PC-9 (cell line): ENCODE measurements around the gene SH3BP4. TPM values are rescaled to one million over a fixed set of nuclear protein-coding genes. Genes with fewer than 3 reads are reported as not detected.

Experiments
- BruUV-seq: library from RNA; stranded (reverse); fragments of 400-500 nt; replicated peaks from 2 replicates; lab custom pipeline; 2021; lab: Mats Ljungman, UMichigan
- CTCF ChIA-PET: fragments of 300-600 bp; sonication (Branson Sonifier 250); formaldehyde crosslinking; loops from one replicate; lab custom pipeline; 2022; ENCODE audit warnings: antibody characterized with exemption; lab: Charles Lee
- POLR2A ChIA-PET: fragments of 300-600 bp; sonication (Branson Sonifier 250); formaldehyde crosslinking; loops from one replicate; lab custom pipeline; 2022; ENCODE audit warnings: antibody characterized with exemption; ENCODE audit not compliant: unreplicated experiment; lab: Charles Lee
- DNase-seq, 2 experiments: peaks; one replicate each; pipeline versions ENCODE4 v3.0.0 to v3.0.0-alpha.2; 2015 to 2022; ENCODE audit warnings: mixed read lengths in 1 of 2
- H2AFZ ChIP-seq: fragments of 200-600 bp; sonication (generic); 2 replicates; pipeline ENCODE4 v1.8.1; 2017; ENCODE audit warnings: antibody characterized with exemption
- H3F3A ChIP-seq: fragments of 200-600 bp; sonication (generic); 2 replicates; pipeline ENCODE4 v1.8.1; 2017; ENCODE audit warnings: antibody characterized with exemption, mild to moderate bottlenecking, low read depth; ENCODE audit not compliant: insufficient read depth
- H3K27ac ChIP-seq: fragments of 200-600 bp; sonication (generic); 2 replicates; pipeline ENCODE4 v1.6.1; 2016; ENCODE audit warnings: mixed run types
- H3K27me3 ChIP-seq: fragments of 200-600 bp; sonication (generic); 2 replicates; pipeline ENCODE4 v1.6.1; 2016; ENCODE audit warnings: low read depth, mixed run types; ENCODE audit not compliant: insufficient read depth
- H3K36me3 ChIP-seq: fragments of 200-600 bp; sonication (generic); 2 replicates; pipeline ENCODE4 v1.6.1; 2016; ENCODE audit warnings: low read depth, mixed run types
- H3K4me1 ChIP-seq: fragments of 200-600 bp; sonication (generic); replicated peaks from 2 replicates; pipeline ENCODE4 v1.6.1; 2016; ENCODE audit warnings: mixed run types; ENCODE audit not compliant: insufficient read depth
- H3K4me2 ChIP-seq: fragments of 200-600 bp; sonication (generic); 2 replicates; pipeline ENCODE4 v1.6.1; 2017; ENCODE audit warnings: mixed run types
- H3K4me3 ChIP-seq: fragments of 200-600 bp; sonication (generic); 2 replicates; pipeline ENCODE4 v1.6.1; 2016; ENCODE audit warnings: mixed run types
- H3K79me2 ChIP-seq: fragments of 200-600 bp; sonication (generic); 2 replicates; pipeline ENCODE4 v1.6.1; 2017; ENCODE audit warnings: low read depth, mixed run types
- H3K9me2 ChIP-seq: fragments of 200-600 bp; sonication (generic); 2 replicates; pipeline ENCODE4 v1.8.1; 2017; ENCODE audit warnings: mild to moderate bottlenecking; ENCODE audit not compliant: insufficient read depth
- H3K9me3 ChIP-seq: fragments of 200-600 bp; sonication (generic); 2 replicates; pipeline ENCODE4 v1.8.1; 2016; ENCODE audit warnings: low read depth; ENCODE audit not compliant: insufficient read depth
- H4K20me1 ChIP-seq: fragments of 200-600 bp; sonication (generic); 2 replicates; pipeline ENCODE4 v1.8.1; 2017; ENCODE audit not compliant: insufficient read depth
- EZH2 ChIP-seq: fragments of 200-600 bp; sonication (generic); IDR thresholded peaks from 2 replicates; pipeline ENCODE4 v1.8.0; 2017; ENCODE audit warnings: antibody characterized with exemption, low read depth
- intact Hi-C: fragments of 100-400 bp; cut with micrococcal nuclease; formaldehyde crosslinking; loops from one replicate; pipeline ENCODE4 v1.10.0; 2022; ENCODE audit not compliant: unreplicated experiment
- total RNA-seq: library from RNA; stranded (reverse); gene quantifications from 2 replicates; pipeline ENCODE4 v1.2.3, GENCODE V29; 2021
- TF ChIP-seq, protein P1 (sequence below): fragments of 200-600 bp; sonication (generic); conservative IDR thresholded peaks from 2 replicates; pipeline ENCODE4 v1.6.1; 2017; ENCODE audit warnings: mixed run types, antibody characterized with exemption, mild to moderate bottlenecking, moderate library complexity

Gene SH3BP4
- total RNA-seq, 1 experiment from 2014 or later = 131 TPM

DNA sequence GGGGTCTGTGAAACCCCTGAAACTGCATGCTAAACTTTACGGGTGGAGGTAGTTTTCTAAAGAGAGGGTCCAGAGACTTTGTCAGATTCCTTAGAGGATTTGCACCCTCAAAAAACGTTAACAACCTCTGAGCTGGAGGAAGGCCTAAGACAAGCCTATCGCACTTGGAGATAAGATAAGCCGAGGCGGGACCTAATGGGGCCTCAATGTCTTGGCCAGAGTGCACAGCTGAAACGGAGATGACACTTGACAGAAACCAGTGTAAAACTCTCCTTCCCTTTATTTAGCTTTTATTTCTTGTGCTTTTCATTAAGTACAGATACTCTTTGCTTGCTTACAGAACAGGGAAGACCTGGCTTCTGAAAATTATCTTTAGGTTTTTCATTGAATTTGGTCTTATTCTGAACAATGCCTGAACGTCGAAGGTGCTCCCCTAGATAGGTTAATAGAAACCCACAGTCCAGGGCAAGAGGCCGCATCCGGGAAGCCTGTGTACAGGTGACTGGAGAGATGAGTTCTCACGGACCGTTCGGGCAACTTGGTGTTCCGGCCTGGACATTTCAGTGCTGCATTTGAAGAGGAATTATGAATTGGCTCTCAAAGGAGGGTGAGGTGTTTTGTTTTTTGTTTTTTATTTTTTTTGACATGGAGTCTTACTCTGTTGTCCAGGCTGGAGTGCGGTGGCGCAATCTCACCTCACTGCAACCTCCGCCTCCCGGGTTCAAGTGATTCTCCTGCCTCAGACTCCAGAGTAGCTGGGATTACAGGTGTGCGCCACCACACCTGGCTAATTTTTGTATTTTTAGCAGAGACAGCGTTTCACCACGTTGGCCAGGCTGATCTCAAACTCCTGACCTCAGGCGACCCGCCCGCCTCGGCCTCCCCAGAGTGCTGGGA, 49.7 kb downstream of the SH3BP4 start:
- TF ChIP-seq EZH2 = no peak
- TF ChIP-seq, protein P1, sequence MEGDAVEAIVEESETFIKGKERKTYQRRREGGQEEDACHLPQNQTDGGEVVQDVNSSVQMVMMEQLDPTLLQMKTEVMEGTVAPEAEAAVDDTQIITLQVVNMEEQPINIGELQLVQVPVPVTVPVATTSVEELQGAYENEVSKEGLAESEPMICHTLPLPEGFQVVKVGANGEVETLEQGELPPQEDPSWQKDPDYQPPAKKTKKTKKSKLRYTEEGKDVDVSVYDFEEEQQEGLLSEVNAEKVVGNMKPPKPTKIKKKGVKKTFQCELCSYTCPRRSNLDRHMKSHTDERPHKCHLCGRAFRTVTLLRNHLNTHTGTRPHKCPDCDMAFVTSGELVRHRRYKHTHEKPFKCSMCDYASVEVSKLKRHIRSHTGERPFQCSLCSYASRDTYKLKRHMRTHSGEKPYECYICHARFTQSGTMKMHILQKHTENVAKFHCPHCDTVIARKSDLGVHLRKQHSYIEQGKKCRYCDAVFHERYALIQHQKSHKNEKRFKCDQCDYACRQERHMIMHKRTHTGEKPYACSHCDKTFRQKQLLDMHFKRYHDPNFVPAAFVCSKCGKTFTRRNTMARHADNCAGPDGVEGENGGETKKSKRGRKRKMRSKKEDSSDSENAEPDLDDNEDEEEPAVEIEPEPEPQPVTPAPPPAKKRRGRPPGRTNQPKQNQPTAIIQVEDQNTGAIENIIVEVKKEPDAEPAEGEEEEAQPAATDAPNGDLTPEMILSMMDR = no peak
- Histone ChIP-seq H3K27me3 (no peaks in the 10 kb centered on the region), H3K4me3 (no peak overlapping the region), H3K4me1 (peaks cover 46% of the 10 kb centered on the region), H3K36me3 (peaks cover 21% of the 10 kb centered on the region; the same call in 1 of the 2 replicates), H3K9me3 (no peaks in the 10 kb centered on the region), H3F3A (peaks cover 25% of the 10 kb centered on the region), H3K4me2 (no peak overlapping the region), H3K27ac (peak overlapping the region; percentile 14; the same call in 1 of the 2 replicates), H2AFZ (no peak overlapping the region), H3K79me2 (peaks cover 99% of the 10 kb centered on the region), H3K9me2 (no peaks in the 10 kb centered on the region), H4K20me1 (peaks cover 19% of the 10 kb centered on the region)
- no TSS peak for BruUV-seq
- ChIA-PET CTCF (interaction anchor here (0.6 kb wide), 1 partner anchor 1828 kb away, joined by 4 read pairs; no protein-coding TSS in a partner anchor), POLR2A (interaction anchor here (0.7 kb wide), 1 partner anchor 26 kb away, joined by 3 read pairs; no protein-coding TSS in a partner anchor)
- intact Hi-C loops = no loop called here
- DNase-seq = no peak

- CTCF ChIA-PET = no interaction called here
- H3K36me3 ChIP-seq = peaks cover 18% of the 10 kb centered on the region; the same call in 1 of the 2 replicates
- peaks cover 19% of the 10 kb centered on the region for H4K20me1 ChIP-seq
- POLR2A ChIA-PET = interaction anchor here (0.5 kb wide), 1 partner anchor 310 kb away, joined by 5 read pairs; no protein-coding TSS in a partner anchor
- no peak overlapping the region for H2AFZ ChIP-seq
- no TSS peak for BruUV-seq
- no peaks in the 10 kb centered on the region for H3K27me3 ChIP-seq
- peaks cover 56% of the 10 kb centered on the region for H3K4me1 ChIP-seq
- no peaks in the 10 kb centered on the region for H3K9me2 ChIP-seq
- H3K9me3 ChIP-seq = no peaks in the 10 kb centered on the region
- H3K27ac ChIP-seq = no peak overlapping the region; the same call in 1 of the 2 replicates
- H3F3A ChIP-seq = peaks cover 35% of the 10 kb centered on the region
- peaks cover 100% of the 10 kb centered on the region for H3K79me2 ChIP-seq
- H3K4me3 ChIP-seq = no peak overlapping the region
- peak in 1 of 2 experiments; percentile 69 for DNase-seq
- TF ChIP-seq, protein P1 = no peak
- no peak for TF ChIP-seq EZH2
- H3K4me2 ChIP-seq = no peak overlapping the region
- intact Hi-C loops = no loop called here
These were observed 50.6 kb downstream of the SH3BP4 start for GRCh38 chr2:235002198-235003095.
